PFSK-1 (cell line): ENCODE data around the gene GLIPR2.

Source experiments
- POLR2AphosphoS5 ChIP-seq: IDR thresholded peaks from 2 replicates; pipeline ENCODE4 v1.6.1; 2012; ENCODE audit warnings: low read depth, mild to moderate bottlenecking, control low read depth, low read length, moderate library complexity
- TAF1 ChIP-seq: IDR thresholded peaks from 2 replicates; pipeline ENCODE4 v1.6.1; 2012; ENCODE audit warnings: low read length, control low read depth, borderline replicate concordance; ENCODE audit not compliant: insufficient read depth
- TF ChIP-seq, protein P1 (sequence below), 2 experiments: IDR thresholded peaks; 2 replicates each; pipeline versions ENCODE4 v1.6.1 to v1.8.0; 2011 to 2012; ENCODE audit warnings: low read depth in 2 of 2, low read length in 2 of 2, control low read depth in 1 of 2, inconsistent platforms in 1 of 2, mild to moderate bottlenecking in 1 of 2, moderate library complexity in 1 of 2; ENCODE audit not compliant: insufficient read depth in 1 of 2

DNA sequence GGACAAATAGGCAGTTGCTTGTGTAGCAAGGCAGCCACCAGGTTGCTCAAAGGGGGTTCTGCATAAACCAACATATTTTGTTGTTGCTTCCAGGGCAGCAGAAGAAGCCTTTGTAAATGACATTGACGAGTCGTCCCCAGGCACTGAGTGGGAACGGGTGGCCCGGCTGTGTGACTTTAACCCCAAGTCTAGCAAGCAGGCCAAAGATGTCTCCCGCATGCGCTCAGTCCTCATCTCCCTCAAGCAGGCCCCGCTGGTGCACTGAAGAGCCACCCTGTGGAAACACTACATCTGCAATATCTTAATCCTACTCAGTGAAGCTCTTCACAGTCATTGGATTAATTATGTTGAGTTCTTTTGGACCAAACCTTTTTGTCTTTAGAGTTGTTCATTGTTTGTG lies 75.0 kb downstream of the GLIPR2 start:
- TF ChIP-seq POLR2AphosphoS5 (no peak), TAF1 (no peak)
- TF ChIP-seq, protein P1, sequence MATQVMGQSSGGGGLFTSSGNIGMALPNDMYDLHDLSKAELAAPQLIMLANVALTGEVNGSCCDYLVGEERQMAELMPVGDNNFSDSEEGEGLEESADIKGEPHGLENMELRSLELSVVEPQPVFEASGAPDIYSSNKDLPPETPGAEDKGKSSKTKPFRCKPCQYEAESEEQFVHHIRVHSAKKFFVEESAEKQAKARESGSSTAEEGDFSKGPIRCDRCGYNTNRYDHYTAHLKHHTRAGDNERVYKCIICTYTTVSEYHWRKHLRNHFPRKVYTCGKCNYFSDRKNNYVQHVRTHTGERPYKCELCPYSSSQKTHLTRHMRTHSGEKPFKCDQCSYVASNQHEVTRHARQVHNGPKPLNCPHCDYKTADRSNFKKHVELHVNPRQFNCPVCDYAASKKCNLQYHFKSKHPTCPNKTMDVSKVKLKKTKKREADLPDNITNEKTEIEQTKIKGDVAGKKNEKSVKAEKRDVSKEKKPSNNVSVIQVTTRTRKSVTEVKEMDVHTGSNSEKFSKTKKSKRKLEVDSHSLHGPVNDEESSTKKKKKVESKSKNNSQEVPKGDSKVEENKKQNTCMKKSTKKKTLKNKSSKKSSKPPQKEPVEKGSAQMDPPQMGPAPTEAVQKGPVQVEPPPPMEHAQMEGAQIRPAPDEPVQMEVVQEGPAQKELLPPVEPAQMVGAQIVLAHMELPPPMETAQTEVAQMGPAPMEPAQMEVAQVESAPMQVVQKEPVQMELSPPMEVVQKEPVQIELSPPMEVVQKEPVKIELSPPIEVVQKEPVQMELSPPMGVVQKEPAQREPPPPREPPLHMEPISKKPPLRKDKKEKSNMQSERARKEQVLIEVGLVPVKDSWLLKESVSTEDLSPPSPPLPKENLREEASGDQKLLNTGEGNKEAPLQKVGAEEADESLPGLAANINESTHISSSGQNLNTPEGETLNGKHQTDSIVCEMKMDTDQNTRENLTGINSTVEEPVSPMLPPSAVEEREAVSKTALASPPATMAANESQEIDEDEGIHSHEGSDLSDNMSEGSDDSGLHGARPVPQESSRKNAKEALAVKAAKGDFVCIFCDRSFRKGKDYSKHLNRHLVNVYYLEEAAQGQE (IDR thresholded peaks at IDR 0.05; ENCODE audit: insufficient read depth in 1 of 2, low read depth in 2 of 2, low read length in 2 of 2), result no peak
